Stimulated activated effector memory CD8-positive, alpha-beta T cell treated with anti-CD3 and anti-CD28 coated beads, Interleukin-12 subunit alpha, Interleukin-12 subunit beta, amount 100 ng/mL, for 72 hours (primary cell): ENCODE measurements around the gene TFPT.

Experiments
- ATAC-seq: fragments of 150-1000 bp; cut with Tn5 transposase; 2 replicates; pipeline ENCODE4 v1.10.0; 2021
- DNase-seq, 2 donors: peaks; one replicate each; pipeline ENCODE4 v3.0.0; 2021 to 2022; ENCODE audit warnings: low spot score in 2 of 2
- H3K27ac Mint-ChIP-seq: one replicate; pipeline ENCODE4 v1.8.0; 2022; ENCODE audit warnings: mild to moderate bottlenecking, mixed read lengths
- H3K36me3 Mint-ChIP-seq: one replicate; pipeline ENCODE4 v1.8.0; 2022; ENCODE audit warnings: mild to moderate bottlenecking, mixed read lengths
- H3K4me1 Mint-ChIP-seq: one replicate; pipeline ENCODE4 v1.8.0; 2022; ENCODE audit warnings: mixed read lengths
- H3K4me3 Mint-ChIP-seq: one replicate; pipeline ENCODE4 v1.8.0; 2022; ENCODE audit warnings: mild to moderate bottlenecking, mixed read lengths
- H3K9me3 Mint-ChIP-seq: one replicate; pipeline ENCODE4 v1.8.0; 2022; ENCODE audit warnings: mixed read lengths

Gene TFPT

DNA sequence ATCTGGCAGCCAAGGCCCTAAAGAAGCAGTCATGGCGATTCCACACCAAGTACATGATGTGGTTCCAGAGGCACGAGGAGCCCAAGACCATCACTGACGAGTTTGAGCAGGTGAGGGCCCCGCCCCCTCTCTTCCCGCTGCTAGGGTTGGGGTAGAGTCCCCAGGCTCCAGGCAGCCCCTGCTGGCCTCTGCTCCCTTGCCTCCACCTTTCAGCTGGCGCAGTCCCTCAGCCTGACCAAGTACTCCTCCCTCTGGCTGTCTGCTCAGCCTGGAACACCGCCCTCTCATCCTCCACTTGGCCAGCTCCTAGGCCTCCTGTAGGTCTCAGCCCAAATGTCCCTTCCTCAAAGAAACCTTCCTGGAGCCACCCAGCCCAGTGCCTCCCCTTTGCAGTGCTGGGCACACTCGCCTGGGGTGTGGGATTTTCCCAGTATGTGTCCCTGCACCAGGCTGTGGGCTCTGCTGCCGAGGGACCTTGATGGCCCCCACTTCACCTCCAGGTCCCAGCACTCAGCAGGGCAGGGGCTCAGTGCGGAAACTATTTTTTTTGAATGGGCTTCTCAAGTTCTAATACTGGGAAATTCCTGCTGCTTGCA is 38.4 kb upstream of the TFPT start:
- DNase-seq: no peak
- no peaks in the 10 kb centered on the region for H3K9me3 Mint-ChIP-seq
- ATAC-seq: no peak
- H3K36me3 Mint-ChIP-seq: peaks cover 100% of the 10 kb centered on the region
- peaks cover 46% of the 10 kb centered on the region for H3K4me1 Mint-ChIP-seq
- no peak overlapping the region for H3K4me3 Mint-ChIP-seq
- no peak overlapping the region for H3K27ac Mint-ChIP-seq

GRCh38 chr19:54152878-54153524 is 37.5 kb upstream of the TFPT start:
- Mint-ChIP-seq H3K27ac (no peak overlapping the region), H3K36me3 (peaks cover 97% of the 10 kb centered on the region), H3K9me3 (no peaks in the 10 kb centered on the region), H3K4me3 (no peak overlapping the region), H3K4me1 (peaks cover 38% of the 10 kb centered on the region)
- ATAC-seq: no peak
- no peak for DNase-seq

DNA sequence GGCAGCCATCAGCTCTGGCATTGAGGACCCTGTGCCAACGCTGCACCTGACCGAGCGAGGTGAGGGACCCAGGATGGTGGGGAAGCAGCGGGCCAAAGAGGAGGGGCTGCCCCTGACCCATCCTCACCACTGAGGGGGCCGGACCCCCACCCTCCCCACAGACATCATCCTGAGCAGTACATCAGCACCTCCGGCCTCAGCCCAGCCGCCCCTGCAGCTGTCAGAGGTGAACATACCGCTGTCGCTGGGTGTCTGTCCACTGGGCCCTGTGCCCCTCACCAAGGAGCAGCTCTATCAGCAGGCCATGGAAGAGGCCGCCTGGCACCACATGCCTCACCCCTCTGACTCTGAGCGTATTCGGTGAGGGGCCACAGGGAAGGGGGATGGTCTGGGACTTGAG is 36.8 kb upstream of the TFPT start:
- no peak for ATAC-seq
- DNase-seq: no peak
- H3K4me1 Mint-ChIP-seq: peaks cover 36% of the 10 kb centered on the region
- H3K27ac Mint-ChIP-seq: no peak overlapping the region
- no peak overlapping the region for H3K4me3 Mint-ChIP-seq
- no peaks in the 10 kb centered on the region for H3K9me3 Mint-ChIP-seq
- H3K36me3 Mint-ChIP-seq: peaks cover 97% of the 10 kb centered on the region

GRCh38 chr19:54151362-54152035 is 36.0 kb upstream of the TFPT start:
- DNase-seq (no peak), ATAC-seq (no peak)
- Mint-ChIP-seq H3K27ac (no peak overlapping the region), H3K36me3 (peaks cover 97% of the 10 kb centered on the region), H3K4me1 (peaks cover 30% of the 10 kb centered on the region), H3K9me3 (no peaks in the 10 kb centered on the region), H3K4me3 (no peak overlapping the region)

- ATAC-seq (no peak), DNase-seq (no peak)
- no peak overlapping the region for H3K4me3 Mint-ChIP-seq
- peaks cover 29% of the 10 kb centered on the region for H3K4me1 Mint-ChIP-seq
- H3K36me3 Mint-ChIP-seq: peaks cover 97% of the 10 kb centered on the region
- no peaks in the 10 kb centered on the region for H3K9me3 Mint-ChIP-seq
- peak overlapping the region; percentile 89 for H3K27ac Mint-ChIP-seq
These were observed 33.8 kb upstream of the TFPT start for GRCh38 chr19:54149021-54149812.

- DNase-seq (no peak), ATAC-seq (no peak)
- Mint-ChIP-seq H3K27ac (no peak overlapping the region), H3K36me3 (peaks cover 97% of the 10 kb centered on the region), H3K4me3 (no peak overlapping the region), H3K9me3 (no peaks in the 10 kb centered on the region), H3K4me1 (peaks cover 29% of the 10 kb centered on the region)
These were observed 32.7 kb upstream of the TFPT start for GRCh38 chr19:54148158-54148557.

GRCh38 chr19:54147676-54148075 is 32.2 kb upstream of the TFPT start:
- Mint-ChIP-seq H3K27ac (no peak overlapping the region), H3K4me3 (no peak overlapping the region), H3K4me1 (peaks cover 27% of the 10 kb centered on the region), H3K36me3 (peaks cover 97% of the 10 kb centered on the region), H3K9me3 (no peaks in the 10 kb centered on the region)
- DNase-seq (no peak), ATAC-seq (no peak)

DNA sequence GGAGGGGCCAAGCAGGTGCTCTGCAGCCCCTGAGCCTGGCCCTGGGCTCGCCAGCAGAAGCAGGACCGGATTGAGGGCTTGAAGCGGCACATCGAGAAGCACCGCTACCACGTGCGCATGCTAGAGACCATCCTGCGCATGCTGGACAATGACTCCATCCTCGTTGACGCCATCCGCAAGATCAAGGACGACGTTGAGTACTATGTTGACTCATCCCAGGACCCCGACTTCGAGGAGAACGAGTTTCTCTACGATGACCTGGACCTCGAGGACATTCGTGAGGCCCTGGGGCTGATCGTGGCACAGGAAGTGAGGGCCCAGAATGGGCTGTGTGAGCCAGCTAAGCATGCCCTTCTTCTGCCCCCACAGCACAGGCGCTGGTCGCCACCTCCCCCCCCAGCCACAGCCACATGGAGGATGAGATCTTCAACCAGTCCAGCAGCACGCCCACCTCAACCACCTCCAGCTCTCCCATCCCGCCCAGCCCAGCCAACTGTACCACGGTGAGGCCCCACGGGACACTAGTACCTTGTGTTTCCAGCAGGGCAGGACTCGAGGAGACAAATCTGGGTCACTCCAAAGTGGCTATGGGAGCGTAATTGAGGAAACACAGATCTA is 30.2 kb upstream of the TFPT start:
- ATAC-seq (no peak), DNase-seq (no peak)
- H3K36me3 Mint-ChIP-seq: peaks cover 92% of the 10 kb centered on the region
- peaks cover 39% of the 10 kb centered on the region for H3K4me1 Mint-ChIP-seq
- H3K9me3 Mint-ChIP-seq: no peaks in the 10 kb centered on the region
- no peak overlapping the region for H3K27ac Mint-ChIP-seq
- H3K4me3 Mint-ChIP-seq: no peak overlapping the region

- Mint-ChIP-seq H3K36me3 (peaks cover 81% of the 10 kb centered on the region), H3K9me3 (no peaks in the 10 kb centered on the region), H3K4me1 (peaks cover 54% of the 10 kb centered on the region), H3K4me3 (no peak overlapping the region), H3K27ac (peak overlapping the region; percentile 75)
- DNase-seq (no peak), ATAC-seq (no peak)
These were observed 26.8 kb upstream of the TFPT start for GRCh38 chr19:54142166-54142780.

DNA sequence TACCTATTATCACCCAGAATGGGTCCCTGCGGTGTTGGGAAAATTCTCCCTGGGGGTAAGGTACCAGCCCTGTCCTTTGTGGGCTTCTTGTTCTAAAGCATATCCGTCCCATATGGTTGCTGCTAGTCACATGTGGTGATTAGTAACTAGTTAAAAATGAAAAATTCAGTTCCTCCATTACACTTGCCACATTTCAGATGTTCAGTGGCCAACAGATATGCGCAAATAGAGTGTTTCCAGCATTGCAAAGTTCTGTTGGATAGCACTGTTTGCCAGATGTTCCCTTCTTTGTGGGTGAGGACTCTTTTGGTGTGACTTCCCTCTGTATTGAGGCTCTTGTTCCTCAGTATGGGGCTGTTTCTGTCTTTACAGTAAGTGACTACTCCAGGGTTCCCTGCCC is 25.9 kb upstream of the TFPT start:
- peaks cover 59% of the 10 kb centered on the region for H3K4me1 Mint-ChIP-seq
- DNase-seq (no peak), ATAC-seq (no peak)
- H3K27ac Mint-ChIP-seq: peak overlapping the region; percentile 99
- H3K9me3 Mint-ChIP-seq: no peaks in the 10 kb centered on the region
- H3K4me3 Mint-ChIP-seq: no peak overlapping the region
- H3K36me3 Mint-ChIP-seq: peaks cover 77% of the 10 kb centered on the region

- H3K36me3 Mint-ChIP-seq: peaks cover 50% of the 10 kb centered on the region
- H3K4me3 Mint-ChIP-seq: peak overlapping the region; percentile 98
- peak overlapping the region; percentile 99 for H3K27ac Mint-ChIP-seq
- peak; percentile 17 to 69 for DNase-seq
- no peak for ATAC-seq
- peaks cover 57% of the 10 kb centered on the region for H3K4me1 Mint-ChIP-seq
- H3K9me3 Mint-ChIP-seq: no peaks in the 10 kb centered on the region
These were observed 23.2 kb upstream of the TFPT start for GRCh38 chr19:54138489-54139256.

DNA sequence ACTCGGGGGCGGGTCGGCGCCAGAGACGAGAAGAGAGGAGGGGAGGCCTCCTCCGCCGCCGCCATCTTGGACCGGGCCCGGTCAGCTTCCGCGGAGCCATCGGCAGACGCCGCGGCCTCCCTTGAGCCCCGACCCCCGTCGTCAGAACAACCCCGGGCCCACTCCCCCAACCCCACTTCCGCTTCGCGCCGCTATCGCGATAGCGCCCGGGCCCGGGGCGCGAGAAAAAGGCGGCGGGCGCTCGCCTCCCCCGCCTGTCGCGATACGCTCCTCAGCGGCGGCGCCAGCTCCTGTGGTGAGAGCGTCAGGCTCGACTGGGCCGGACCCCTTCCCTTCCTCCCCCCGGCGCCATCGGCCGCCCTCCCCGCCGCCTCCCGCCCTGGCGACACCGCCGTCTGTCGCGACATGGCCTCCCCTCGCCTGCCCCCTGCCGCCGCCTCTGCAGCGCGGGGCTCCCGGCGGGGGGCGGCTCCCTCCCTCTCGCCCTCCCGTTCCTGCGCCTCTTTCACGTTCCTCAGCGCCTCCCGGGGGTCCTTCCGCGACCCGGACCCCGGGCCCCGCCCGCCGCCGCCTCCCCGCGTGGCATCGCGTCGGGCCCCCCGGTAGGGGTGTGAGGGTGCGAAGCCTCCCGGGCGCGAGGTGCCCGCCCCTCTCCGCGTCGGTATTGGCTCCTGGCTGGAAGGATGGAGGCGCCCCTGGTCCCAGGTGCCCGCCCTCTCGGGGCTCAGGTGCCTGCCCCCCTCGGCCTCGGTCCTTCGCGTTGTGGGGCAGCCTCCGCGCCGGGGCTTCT is 22.4 kb upstream of the TFPT start, which contains the start of gene CNOT3:
CNOT3 (plus strand) TSS at position 64 of the 790 bp plus-strand sequence. CDS start 5,217 bp downstream, outside the sequence.
- ATAC-seq: no peak
- Mint-ChIP-seq H3K4me1 (peaks cover 52% of the 10 kb centered on the region), H3K27ac (peak within 1 kb of the TSS; percentile 99), H3K36me3 (peaks cover 42% of the 10 kb centered on the region), H3K4me3 (peak within 1 kb of the TSS; percentile 98), H3K9me3 (no peaks in the 10 kb centered on the region)
- peak in 1 of 2 donors; percentile 23 for DNase-seq

DNA sequence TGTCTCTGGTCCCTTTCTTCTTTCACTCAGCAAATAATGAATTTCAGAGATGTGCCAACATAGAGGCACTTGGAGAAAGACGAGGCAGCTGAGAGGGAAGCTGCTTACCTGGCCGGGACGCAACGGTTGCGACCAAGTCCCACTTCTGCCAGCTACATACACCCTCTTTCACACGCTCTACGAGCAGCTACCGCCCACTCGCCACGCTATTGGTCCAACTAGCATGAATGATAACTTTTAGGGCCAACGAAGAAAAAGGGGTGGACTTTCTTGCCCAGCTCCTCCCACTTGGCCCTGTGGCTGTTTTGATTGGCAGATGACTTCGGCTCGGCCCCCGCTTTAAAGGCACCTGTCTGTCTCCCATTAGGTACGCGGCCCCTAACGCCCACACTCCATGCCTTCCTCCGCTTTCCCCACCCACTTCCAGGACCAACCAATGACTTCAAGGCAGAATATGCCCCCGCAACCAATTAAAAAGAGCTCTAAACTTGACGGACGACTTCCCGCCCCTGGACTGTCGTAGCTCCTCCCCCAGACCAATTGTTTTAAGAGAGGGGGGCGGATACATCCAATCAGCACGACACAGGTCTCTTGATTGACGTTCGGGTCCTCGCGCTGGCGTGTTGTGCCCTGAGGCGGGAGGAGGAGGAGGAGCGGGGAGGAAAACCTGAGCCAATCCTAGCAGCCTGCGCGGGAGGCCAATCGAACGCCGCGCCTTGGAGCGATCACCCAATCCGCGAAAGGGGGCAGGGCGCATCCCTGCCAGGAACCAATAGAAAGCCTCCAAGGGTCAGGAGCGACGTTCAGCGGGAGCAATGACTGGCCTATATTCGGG is 21.6 kb upstream of the TFPT start:
- H3K4me1 Mint-ChIP-seq: peaks cover 49% of the 10 kb centered on the region
- H3K9me3 Mint-ChIP-seq: no peaks in the 10 kb centered on the region
- ATAC-seq (peak; percentile 89), DNase-seq (peak; percentile 92 to 98)
- peak overlapping the region; percentile 98 for H3K4me3 Mint-ChIP-seq
- H3K27ac Mint-ChIP-seq: peak overlapping the region; percentile 99
- peaks cover 34% of the 10 kb centered on the region for H3K36me3 Mint-ChIP-seq
